ENCODE measurements around the gene CHRNG.
A peak's percentile ranks its signal among the peaks of the same experiment; 100 is the strongest.

Gene CHRNG

DNA sequence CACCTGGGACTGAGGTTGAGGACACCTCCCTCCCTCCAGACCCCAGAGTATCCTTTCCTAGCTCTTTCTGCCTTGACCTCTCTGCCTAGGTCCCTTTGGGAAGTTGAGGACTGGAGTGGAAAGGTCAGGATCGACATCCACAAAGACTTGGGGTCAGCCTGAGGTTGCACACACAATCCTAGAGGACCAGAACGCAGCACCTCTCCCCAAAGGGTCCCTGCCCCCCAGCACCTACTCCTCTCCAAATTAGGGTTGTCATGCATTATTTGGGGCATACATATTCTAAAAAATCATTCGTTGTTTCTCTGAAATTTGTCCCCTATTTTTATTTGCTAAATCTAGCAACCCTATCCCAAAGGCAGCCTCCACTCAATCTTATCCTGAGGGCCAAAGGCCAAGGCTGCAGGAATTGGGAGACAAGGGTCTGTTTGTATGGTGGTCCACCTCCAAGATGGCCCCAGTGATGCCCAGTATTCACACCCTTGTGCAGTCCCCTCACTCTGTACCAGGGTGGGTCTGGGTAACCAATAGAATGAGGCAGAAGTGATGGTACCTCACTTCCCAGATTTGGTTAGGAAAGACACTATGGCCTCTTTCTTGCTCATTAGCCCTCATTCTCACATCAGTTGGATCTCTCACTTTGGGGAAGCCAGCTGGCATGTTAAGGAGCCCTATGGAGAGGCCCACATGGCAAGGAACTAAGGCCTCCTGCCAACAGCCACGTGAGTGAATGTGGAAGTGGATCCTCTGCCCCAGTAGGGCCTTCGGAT, 3.5 kb upstream of the CHRNG start:
- no peak for DNase-seq
- no peaks in the 10 kb centered on the region for H3K27me3 ChIP-seq (ENCODE audit: insufficient read depth, low read depth, severe bottlenecking)
- no peaks in the 10 kb centered on the region for H3K36me3 ChIP-seq
- H3K9me3 ChIP-seq (ENCODE audit: severe bottlenecking): no peaks in the 10 kb centered on the region
- H3K27ac ChIP-seq: no peak overlapping the region
- TF ChIP-seq, protein P1, sequence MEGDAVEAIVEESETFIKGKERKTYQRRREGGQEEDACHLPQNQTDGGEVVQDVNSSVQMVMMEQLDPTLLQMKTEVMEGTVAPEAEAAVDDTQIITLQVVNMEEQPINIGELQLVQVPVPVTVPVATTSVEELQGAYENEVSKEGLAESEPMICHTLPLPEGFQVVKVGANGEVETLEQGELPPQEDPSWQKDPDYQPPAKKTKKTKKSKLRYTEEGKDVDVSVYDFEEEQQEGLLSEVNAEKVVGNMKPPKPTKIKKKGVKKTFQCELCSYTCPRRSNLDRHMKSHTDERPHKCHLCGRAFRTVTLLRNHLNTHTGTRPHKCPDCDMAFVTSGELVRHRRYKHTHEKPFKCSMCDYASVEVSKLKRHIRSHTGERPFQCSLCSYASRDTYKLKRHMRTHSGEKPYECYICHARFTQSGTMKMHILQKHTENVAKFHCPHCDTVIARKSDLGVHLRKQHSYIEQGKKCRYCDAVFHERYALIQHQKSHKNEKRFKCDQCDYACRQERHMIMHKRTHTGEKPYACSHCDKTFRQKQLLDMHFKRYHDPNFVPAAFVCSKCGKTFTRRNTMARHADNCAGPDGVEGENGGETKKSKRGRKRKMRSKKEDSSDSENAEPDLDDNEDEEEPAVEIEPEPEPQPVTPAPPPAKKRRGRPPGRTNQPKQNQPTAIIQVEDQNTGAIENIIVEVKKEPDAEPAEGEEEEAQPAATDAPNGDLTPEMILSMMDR (IDR thresholded peaks at IDR 0.05; ENCODE audit: low read depth, low read length): no peak
- H3K4me3 ChIP-seq (ENCODE audit: low read depth, low read length): no peak overlapping the region

DNA sequence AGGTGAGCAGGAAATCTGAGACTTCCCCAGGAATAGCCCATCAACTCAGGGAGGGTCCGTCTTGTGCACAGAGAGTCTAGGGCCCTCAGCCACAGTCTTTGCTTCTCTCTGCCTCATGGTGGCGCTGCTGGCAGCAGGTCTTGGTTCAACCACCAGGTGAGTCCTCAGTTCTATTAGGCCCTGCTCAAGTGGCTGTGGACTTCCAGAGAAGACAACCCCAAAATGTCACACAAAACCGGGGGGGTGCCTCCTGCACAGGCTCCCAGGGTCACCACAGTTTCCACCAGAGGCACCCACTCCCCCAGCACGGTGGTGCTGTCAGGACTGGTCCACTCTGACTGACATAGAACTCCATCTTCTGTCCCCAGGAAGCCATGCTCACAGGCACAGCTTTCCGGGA, 2.4 kb upstream of the CHRNG start:
- Histone ChIP-seq H3K27me3 (ENCODE audit: insufficient read depth, low read depth, severe bottlenecking) (no peaks in the 10 kb centered on the region), H3K4me3 (ENCODE audit: low read depth, low read length) (no peak overlapping the region), H3K9me3 (ENCODE audit: severe bottlenecking) (no peaks in the 10 kb centered on the region), H3K27ac (no peak overlapping the region), H3K36me3 (no peaks in the 10 kb centered on the region)
- peak; percentile 61 for DNase-seq
- TF ChIP-seq, protein P1 (IDR thresholded peaks at IDR 0.05; ENCODE audit: low read depth, low read length): peak; percentile 91

DNA sequence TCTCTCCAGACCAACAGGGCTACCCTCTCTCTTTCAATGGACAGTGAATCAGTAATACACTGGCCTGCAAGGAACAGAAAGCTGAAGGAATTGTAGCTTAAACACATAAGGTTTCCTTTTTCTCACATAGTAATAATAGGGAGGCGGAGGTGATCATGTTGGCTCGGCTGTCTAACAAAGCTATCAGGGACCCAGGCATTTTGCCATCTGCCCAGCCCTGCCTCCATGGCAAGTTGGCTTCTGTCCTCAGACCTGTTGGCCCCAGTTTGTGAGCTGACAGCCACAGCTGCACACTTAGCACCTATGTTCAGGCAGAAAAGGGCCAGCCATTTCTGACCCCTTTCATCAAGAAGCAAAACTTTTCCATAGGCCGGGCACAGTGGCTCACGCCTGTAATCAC, 2.0 kb upstream of the CHRNG start:
- Histone ChIP-seq H3K4me3 (ENCODE audit: low read depth, low read length) (no peak overlapping the region), H3K27ac (no peak overlapping the region), H3K9me3 (ENCODE audit: severe bottlenecking) (no peaks in the 10 kb centered on the region), H3K36me3 (no peaks in the 10 kb centered on the region), H3K27me3 (ENCODE audit: insufficient read depth, low read depth, severe bottlenecking) (no peaks in the 10 kb centered on the region)
- DNase-seq: no peak
- TF ChIP-seq, protein P1 (IDR thresholded peaks at IDR 0.05; ENCODE audit: low read depth, low read length): no peak

- TF ChIP-seq, protein P1 (IDR thresholded peaks at IDR 0.05; ENCODE audit: low read depth, low read length): no peak
- no peak overlapping the region for H3K4me3 ChIP-seq (ENCODE audit: low read depth, low read length)
- H3K36me3 ChIP-seq: no peaks in the 10 kb centered on the region
- H3K9me3 ChIP-seq (ENCODE audit: severe bottlenecking): no peaks in the 10 kb centered on the region
- H3K27ac ChIP-seq: no peak overlapping the region
- no peak for DNase-seq
- H3K27me3 ChIP-seq (ENCODE audit: insufficient read depth, low read depth, severe bottlenecking): no peaks in the 10 kb centered on the region
Observed at GRCh38 chr2:232538671-232539070, 821 bp upstream of the CHRNG start.

- TF ChIP-seq, protein P1 (IDR thresholded peaks at IDR 0.05; ENCODE audit: low read depth, low read length): no peak
- no peak overlapping the region for H3K4me3 ChIP-seq (ENCODE audit: low read depth, low read length)
- no peak for DNase-seq
- no peaks in the 10 kb centered on the region for H3K27me3 ChIP-seq (ENCODE audit: insufficient read depth, low read depth, severe bottlenecking)
- no peaks in the 10 kb centered on the region for H3K36me3 ChIP-seq
- no peaks in the 10 kb centered on the region for H3K9me3 ChIP-seq (ENCODE audit: severe bottlenecking)
- H3K27ac ChIP-seq: no peak overlapping the region
Observed at GRCh38 chr2:232540441-232541041, 1.0 kb downstream of the CHRNG start.

Data from WERI-Rb-1 (cell line).